Measurements from ENCODE around the gene ANKRD52. TPM values are rescaled to one million over a fixed set of nuclear protein-coding genes. Genes with fewer than 3 reads are reported as not detected.
"Not testable (repeated sequence)": the region's sequence is repeated elsewhere in the genome, so short reads cannot be mapped to it uniquely, and the experiment has no call there.

Gene ANKRD52
- total and polyA plus RNA-seq, 12 donors = 8.4 to 86.8 (median 28.7) TPM

- Histone ChIP-seq H3K36me3 (replicated peaks in 1 of 2) (peaks cover 0 to 37% of the 10 kb centered on the region in 2 donors), H3K27me3 (no peaks in the 10 kb centered on the region), H3K9me3 (replicated peaks in 1 of 3) (no peaks in the 10 kb centered on the region), H3K4me3 (no peak overlapping the region), H3K4me1 (replicated peaks in 1 of 2) (peaks cover 6 to 30% of the 10 kb centered on the region in 2 donors), H3K27ac (peak overlapping the region in 1 of 5 donors; percentile 4)
- DNase-seq = no peak
- intact Hi-C loops (cut with DNase I) = no loop called here
- TF ChIP-seq CTCF (IDR thresholded peaks at IDR 0.05) (no peak), POLR2A (IDR thresholded peaks at IDR 0.05) (no peak)
- WGBS, 4 donors = 81 to 88% (median 83%) methylated on average over 3 of the region's 3 CpGs
Observed at GRCh38 chr12:56288705-56289387, 30.7 kb upstream of the ANKRD52 start.

GRCh38 chr12:56286044-56286830 lies 28.1 kb upstream of the ANKRD52 start:
- WGBS, 4 donors = 27 to 36% (median 30%) methylated on average over 4 of the region's 4 CpGs
- peak overlapping the region in 2 of 5 donors; percentile 10 to 28 for H3K27ac ChIP-seq
- intact Hi-C loops (cut with DNase I) = no loop called here

GRCh38 chr12:56284263-56284662 lies 26.1 kb upstream of the ANKRD52 start:
- H3K27ac ChIP-seq; H3K9me3 ChIP-seq (replicated peaks in 1 of 3); H3K4me3 ChIP-seq; DNase-seq; intact Hi-C loops (cut with DNase I); H3K27me3 ChIP-seq: not testable (repeated sequence)
- WGBS, 4 donors = 79 to 83% (median 81%) methylated on average over 5 of the region's 5 CpGs
- Histone ChIP-seq H3K36me3 (replicated peaks in 1 of 2) (peaks cover 0 to 68% of the 10 kb centered on the region in 2 donors), H3K4me1 (replicated peaks in 1 of 2) (peaks cover 6 to 30% of the 10 kb centered on the region in 2 donors)

More at GRCh38 chr12:56286044-56286830, 28.1 kb upstream of the ANKRD52 start:
- peak in 3 of 7 donors; percentile 31 to 70 (median 45) for DNase-seq
- Histone ChIP-seq H3K9me3 (replicated peaks in 1 of 3) (no peaks in the 10 kb centered on the region), H3K27me3 (no peaks in the 10 kb centered on the region), H3K36me3 (replicated peaks in 1 of 2) (peaks cover 0 to 59% of the 10 kb centered on the region in 2 donors), H3K4me3 (no peak overlapping the region), H3K4me1 (replicated peaks in 1 of 2) (peaks cover 6 to 30% of the 10 kb centered on the region in 2 donors)
- TF ChIP-seq CTCF (IDR thresholded peaks at IDR 0.05) = no peak
- no peak for TF ChIP-seq POLR2A (IDR thresholded peaks at IDR 0.05)

- Histone ChIP-seq H3K9me3 (replicated peaks in 1 of 3) (no peaks in the 10 kb centered on the region), H3K36me3 (replicated peaks in 1 of 2) (peaks cover 0 to 85% of the 10 kb centered on the region in 2 donors), H3K4me3 (no peak overlapping the region), H3K27me3 (no peaks in the 10 kb centered on the region), H3K27ac (peak overlapping the region in 2 of 5 donors; percentile 8 to 52), H3K4me1 (replicated peaks in 1 of 2) (peaks cover 6 to 20% of the 10 kb centered on the region in 2 donors)
- TF ChIP-seq CTCF (IDR thresholded peaks at IDR 0.05) (no peak), POLR2A (IDR thresholded peaks at IDR 0.05) (no peak)
- intact Hi-C loops (cut with DNase I) = no loop called here
- WGBS, 4 donors = 83 to 94% (median 89%) methylated on average over 2 of the region's 2 CpGs
- DNase-seq = no peak
Observed at GRCh38 chr12:56282579-56282978, 24.4 kb upstream of the ANKRD52 start.
